ENCODE measurements around the gene INTS11.

DNA sequence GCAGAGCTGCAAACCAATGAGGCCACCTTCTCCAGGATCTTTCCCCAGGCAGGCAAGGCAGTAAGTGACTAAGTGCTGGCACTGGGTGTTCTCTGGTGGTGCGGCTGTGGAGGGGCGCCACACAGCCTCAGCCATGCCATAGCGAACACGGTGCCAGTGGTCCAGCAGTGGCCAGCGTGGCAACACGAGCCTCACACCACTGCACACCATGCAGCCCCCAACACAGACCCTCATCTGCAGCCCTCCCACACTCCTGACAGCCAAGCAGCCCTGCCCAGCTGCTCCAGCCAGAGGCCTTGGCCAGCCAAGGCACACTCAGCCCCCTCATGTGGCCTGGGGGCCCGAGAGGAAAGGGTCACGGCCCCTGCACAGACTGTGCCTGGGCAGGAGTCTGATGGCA is 3.0 kb downstream of the INTS11 start:
- no peak for TF ChIP-seq ZNF37A (tag by site-specific recombination; IDR thresholded peaks at IDR 0.05)
- no peak for TF ChIP-seq ZNF621 (tag by site-specific recombination; IDR thresholded peaks at IDR 0.05)
- TF ChIP-seq ZNF585B (tag by site-specific recombination; IDR thresholded peaks at IDR 0.05): no peak
- TF ChIP-seq ZNF174 (tag by site-specific recombination; IDR thresholded peaks at IDR 0.05): no peak
- TF ChIP-seq, protein P1, sequence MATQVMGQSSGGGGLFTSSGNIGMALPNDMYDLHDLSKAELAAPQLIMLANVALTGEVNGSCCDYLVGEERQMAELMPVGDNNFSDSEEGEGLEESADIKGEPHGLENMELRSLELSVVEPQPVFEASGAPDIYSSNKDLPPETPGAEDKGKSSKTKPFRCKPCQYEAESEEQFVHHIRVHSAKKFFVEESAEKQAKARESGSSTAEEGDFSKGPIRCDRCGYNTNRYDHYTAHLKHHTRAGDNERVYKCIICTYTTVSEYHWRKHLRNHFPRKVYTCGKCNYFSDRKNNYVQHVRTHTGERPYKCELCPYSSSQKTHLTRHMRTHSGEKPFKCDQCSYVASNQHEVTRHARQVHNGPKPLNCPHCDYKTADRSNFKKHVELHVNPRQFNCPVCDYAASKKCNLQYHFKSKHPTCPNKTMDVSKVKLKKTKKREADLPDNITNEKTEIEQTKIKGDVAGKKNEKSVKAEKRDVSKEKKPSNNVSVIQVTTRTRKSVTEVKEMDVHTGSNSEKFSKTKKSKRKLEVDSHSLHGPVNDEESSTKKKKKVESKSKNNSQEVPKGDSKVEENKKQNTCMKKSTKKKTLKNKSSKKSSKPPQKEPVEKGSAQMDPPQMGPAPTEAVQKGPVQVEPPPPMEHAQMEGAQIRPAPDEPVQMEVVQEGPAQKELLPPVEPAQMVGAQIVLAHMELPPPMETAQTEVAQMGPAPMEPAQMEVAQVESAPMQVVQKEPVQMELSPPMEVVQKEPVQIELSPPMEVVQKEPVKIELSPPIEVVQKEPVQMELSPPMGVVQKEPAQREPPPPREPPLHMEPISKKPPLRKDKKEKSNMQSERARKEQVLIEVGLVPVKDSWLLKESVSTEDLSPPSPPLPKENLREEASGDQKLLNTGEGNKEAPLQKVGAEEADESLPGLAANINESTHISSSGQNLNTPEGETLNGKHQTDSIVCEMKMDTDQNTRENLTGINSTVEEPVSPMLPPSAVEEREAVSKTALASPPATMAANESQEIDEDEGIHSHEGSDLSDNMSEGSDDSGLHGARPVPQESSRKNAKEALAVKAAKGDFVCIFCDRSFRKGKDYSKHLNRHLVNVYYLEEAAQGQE (tag by site-specific recombination; IDR thresholded peaks at IDR 0.05): no peak

All from HEK293 (cell line).